HepG2 (cell line): ENCODE data around the gene OR52A1. TPM values are rescaled to one million over a fixed set of nuclear protein-coding genes. Genes with fewer than 3 reads are reported as not detected.

Experiments used
- ATAC-seq: fragments of 200-7000 bp; cut with Tn5 transposase; 3 replicates; pipeline ENCODE4 v1.9.1; 2020; ENCODE audit warnings: mild to moderate bottlenecking, moderate library complexity
- BruUV-seq: library from RNA; stranded (reverse); fragments of 400-500 nt; replicated peaks from 2 replicates; lab custom pipeline; 2021; lab: Mats Ljungman, UMichigan
- CTCF ChIA-PET: fragments of 300-600 bp; formaldehyde crosslinking; extraction: SDS; loops from one replicate; lab custom pipeline; 2021; ENCODE audit warnings: low total read pairs, inconsistent platforms, low intra/inter-chr PET ratio; lab: Yijun Ruan, JAX
- POLR2A ChIA-PET: fragments of 350-600 bp; sonication (Branson Sonifier 250); formaldehyde crosslinking; loops from one replicate; lab custom pipeline; 2020; ENCODE audit warnings: antibody characterized with exemption, inconsistent platforms; lab: Yijun Ruan, JAX
- DNase-seq: peaks from one replicate; pipeline ENCODE4 v3.0.0-alpha.2; 2015; ENCODE audit warnings: low spot score
- FAIRE-seq: peaks from 3 replicates; lab custom pipeline; 2011; peaks lifted over from hg19 to GRCh38; lab: Jason Lieb, UNC
- H2AFZ ChIP-seq: one replicate; pipeline ENCODE4 v1.6.1; 2011; ENCODE audit warnings: low read length, inconsistent platforms
- H3K27ac ChIP-seq: fragments of 300-600 bp; 3 replicates; pipeline ENCODE4 v1.8.0; 2011; ENCODE audit warnings: mixed run types, mild to moderate bottlenecking, mixed read lengths, low read length, inconsistent platforms; ENCODE audit not compliant: insufficient read depth; ENCODE audit errors: extremely low read length
- H3K27me3 ChIP-seq, 2 experiments: fragments of 200-600 bp in 1 of 2; 2 replicates in 1 of 2; 3 replicates in 1 of 2; pipeline versions ENCODE4 v1.6.0 to v1.8.0; 2011; ENCODE audit warnings: low read length in 2 of 2, mild to moderate bottlenecking in 2 of 2, moderate library complexity in 2 of 2, inconsistent platforms in 1 of 2; ENCODE audit not compliant: insufficient read depth in 2 of 2, control insufficient read depth in 1 of 2
- H3K36me3 ChIP-seq, 2 experiments: fragments of 200-600 bp in 1 of 2; replicated peaks in 1 of 2; 2 replicates in 1 of 2; 3 replicates in 1 of 2; pipeline versions ENCODE4 v1.5.1 to v1.8.0; 2011; ENCODE audit warnings: low read length in 2 of 2, inconsistent platforms in 1 of 2; ENCODE audit not compliant: insufficient read depth in 2 of 2, control insufficient read depth in 1 of 2
- H3K4me1 ChIP-seq: 2 replicates; pipeline ENCODE4 v1.5.1; 2012; ENCODE audit warnings: low read length, inconsistent platforms; ENCODE audit not compliant: insufficient read depth
- H3K4me2 ChIP-seq: 2 replicates; pipeline ENCODE4 v1.6.0; 2011; ENCODE audit warnings: low read depth, low read length, inconsistent platforms
- H3K4me3 ChIP-seq, 3 experiments: fragments of 200-600 bp in 1 of 3; sonication (generic), shearing (Covaris generic) in 1 of 3; replicated peaks in 1 of 3; 2 replicates each; pipeline ENCODE4 v1.5.1; 2011 to 2016; ENCODE audit warnings: low read length in 3 of 3, inconsistent platforms in 2 of 3, low read depth in 2 of 3, mild to moderate bottlenecking in 2 of 3, control low read depth in 1 of 3, mixed read lengths in 1 of 3; ENCODE audit not compliant: insufficient read depth in 1 of 3
- H3K79me2 ChIP-seq: one replicate; pipeline ENCODE4 v1.6.1; 2011; ENCODE audit warnings: low read length, inconsistent platforms; ENCODE audit not compliant: insufficient read depth
- H3K9ac ChIP-seq: 2 replicates; pipeline ENCODE4 v1.6.0; 2011; ENCODE audit warnings: mild to moderate bottlenecking, low read depth, low read length, inconsistent platforms; ENCODE audit not compliant: insufficient read depth
- H3K9me3 ChIP-seq: 2 replicates; pipeline ENCODE4 v1.5.1; 2012; ENCODE audit warnings: mild to moderate bottlenecking, low read length
- H4K20me1 ChIP-seq: 2 replicates; pipeline ENCODE4 v1.6.0; 2011; ENCODE audit warnings: inconsistent platforms, mild to moderate bottlenecking, low read length, moderate library complexity; ENCODE audit not compliant: insufficient read depth
- ARNTL ChIP-seq: sonication (generic); formaldehyde crosslinking; IDR thresholded peaks from 2 replicates; pipeline ENCODE4 v1.4.0; 2020; ENCODE audit warnings: mild to moderate bottlenecking, missing genetic modification reagents
- BCL6 ChIP-seq: IDR thresholded peaks from 2 replicates; pipeline ENCODE4 v1.6.1; 2016; ENCODE audit warnings: missing genetic modification reagents, missing compliant biosample characterization
- CEBPB ChIP-seq: IDR thresholded peaks from 2 replicates; pipeline ENCODE4 v1.6.1; 2011; ENCODE audit warnings: low read depth, low read length, improper control_type of control experiment, borderline replicate concordance
- EHMT2 ChIP-seq: fragments of 200-600 bp; sonication (generic); IDR thresholded peaks from 2 replicates; pipeline ENCODE4 v1.7.0; 2017; ENCODE audit warnings: antibody characterized with exemption, low read depth, low read length, borderline replicate concordance
- GTF3A ChIP-seq: sonication (generic); formaldehyde crosslinking; conservative IDR thresholded peaks from 2 replicates; pipeline ENCODE4 v1.4.0; 2020; ENCODE audit warnings: mild to moderate bottlenecking, missing genetic modification reagents
- LCORL ChIP-seq, 2 experiments: fragments of 450-650 bp in 1 of 2; sonication (generic) in 1 of 2; formaldehyde crosslinking in 1 of 2; IDR thresholded peaks; 2 replicates each; pipeline versions ENCODE4 v1.5.0 to v1.6.1; 2017 to 2020; ENCODE audit warnings: antibody characterized with exemption in 1 of 2, missing genetic modification reagents in 1 of 2
- PCBP1 ChIP-seq: fragments of 200-400 bp; formaldehyde crosslinking; IDR thresholded peaks from 2 replicates; pipeline ENCODE4 v1.6.1; 2017; ENCODE audit warnings: mild to moderate bottlenecking, low read depth, low read length, borderline replicate concordance
- RFX1 ChIP-seq: fragments of 450-650 bp; IDR thresholded peaks from 2 replicates; pipeline ENCODE4 v1.6.1; 2017
- SOX13 ChIP-seq, 3 experiments: fragments of 450-650 bp in 1 of 3; sonication (generic) in 1 of 3; formaldehyde crosslinking in 1 of 3; IDR thresholded peaks in 2 of 3; conservative IDR thresholded peaks in 1 of 3; 2 replicates each; pipeline versions ENCODE4 v1.5.0 to v1.6.1; 2016 to 2020; ENCODE audit warnings: antibody characterized with exemption in 1 of 3, mild to moderate bottlenecking in 1 of 3, missing compliant biosample characterization in 1 of 3, missing genetic modification reagents in 1 of 3, moderate library complexity in 1 of 3
- SP4 ChIP-seq: sonication (generic); formaldehyde crosslinking; IDR thresholded peaks from 2 replicates; pipeline ENCODE4 v1.8.1; 2023; ENCODE audit warnings: mild to moderate bottlenecking, missing genetic modification reagents
- USF2 ChIP-seq, 2 experiments: sonication (generic) in 1 of 2; formaldehyde crosslinking in 1 of 2; IDR thresholded peaks; 2 replicates each; pipeline versions ENCODE4 v1.5.1 to v1.6.1; 2011 to 2020; ENCODE audit warnings: borderline replicate concordance in 1 of 2, low read depth in 1 of 2, low read length in 1 of 2, mild to moderate bottlenecking in 1 of 2, missing genetic modification reagents in 1 of 2, moderate library complexity in 1 of 2
- ZFP36L1 ChIP-seq: sonication (generic); formaldehyde crosslinking; IDR thresholded peaks from 2 replicates; pipeline ENCODE4 v1.8.0; 2022; ENCODE audit warnings: mild to moderate bottlenecking, missing genetic modification reagents, moderate library complexity
- ZNF430 ChIP-seq: sonication (generic); formaldehyde crosslinking; IDR thresholded peaks from 2 replicates; pipeline ENCODE4 v1.9.0; 2021; ENCODE audit warnings: mild to moderate bottlenecking, missing genetic modification reagents
- ZNF660 ChIP-seq: sonication (generic); formaldehyde crosslinking; IDR thresholded peaks from 2 replicates; pipeline ENCODE4 v1.5.1; 2020; ENCODE audit warnings: mild to moderate bottlenecking, low read depth, missing genetic modification reagents, borderline replicate concordance
- in situ Hi-C: cut with HindIII; loops from 2 replicates; pipeline ENCODE4 v1.10.0; 2017; ENCODE audit warnings: low pct_unique_long_range_greater_than_20kb; ENCODE audit not compliant: extremely low pct_ligation_motif_present
- intact Hi-C: fragments of 100-400 bp; cut with micrococcal nuclease; formaldehyde crosslinking; loops from one replicate; pipeline ENCODE4 v1.10.0; 2022; ENCODE audit not compliant: unreplicated experiment
- polyA plus RNA-seq, 8 experiments: library from polyadenylated mRNA; depleted of rRNA in 3 of 8; stranded (reverse) in 7 of 8; unstranded in 1 of 8; fragments of >200 nt; fragmentation: Illumina TruSeq in 4 of 8; extraction: Trizol in 4 of 8; gene quantifications; 2 replicates each; pipeline versions ENCODE4 v1.2.1 to v1.2.3, GENCODE V29; 2011 to 2016; ENCODE audit warnings: low read depth in 4 of 8, missing spikeins in 1 of 8, mixed read lengths in 1 of 8; ENCODE audit not compliant: insufficient read depth in 1 of 8
- total RNA-seq, 5 experiments: library from RNA; depleted of rRNA; stranded (reverse); fragments of >200 nt; fragmentation: Illumina TruSeq; extraction: Trizol; gene quantifications; 2 replicates each; pipeline ENCODE4 v1.2.3, GENCODE V29; 2016; ENCODE audit warnings: low read depth in 1 of 5
- TF ChIP-seq, protein P1 (sequence below), 2 experiments: fragments of 450-650 bp in 1 of 2; sonication (generic) in 1 of 2; formaldehyde crosslinking; IDR thresholded peaks; 2 replicates each; pipeline versions ENCODE4 v1.5.0 to v1.8.0; 2020 to 2022; ENCODE audit warnings: mild to moderate bottlenecking in 1 of 2, missing genetic modification reagents in 1 of 2
- TF ChIP-seq, protein P2 (sequence below): sonication (generic); formaldehyde crosslinking; IDR thresholded peaks from 2 replicates; pipeline ENCODE4 v1.5.0; 2020; ENCODE audit warnings: mild to moderate bottlenecking, missing genetic modification reagents

OR52A1 gene
- total and polyA plus RNA-seq, 2 of the 13 experiments (the other 11 are each of a cell fraction or from before 2014, with no cell fraction given), result not detected

GRCh38 chr11:5137014-5137413 is 17.5 kb downstream of the OR52A1 start (continued):
- no peak for TF ChIP-seq ZNF660 (CRISPR knock-in tag)
- no peak for TF ChIP-seq BCL6 (CRISPR knock-in tag)
- TF ChIP-seq ZNF430 (CRISPR knock-in tag), result no peak
- no peak for TF ChIP-seq USF2 (IDR thresholded peaks at IDR 0.05; ENCODE audit: low read depth, low read length)
- no peak for TF ChIP-seq USF2 (CRISPR knock-in tag; IDR thresholded peaks at IDR 0.05; ENCODE audit: borderline replicate concordance)
- TF ChIP-seq RFX1, result no peak

- no TSS peak for BruUV-seq
- H3K4me2 ChIP-seq, result no peak overlapping the region
- TF ChIP-seq EHMT2 (no peak), ZFP36L1 (CRISPR knock-in tag) (no peak), ARNTL (no peak), CEBPB (no peak), GTF3A (no peak), USF2 (IDR thresholded peaks at IDR 0.05; ENCODE audit: low read depth, low read length) (no peak), USF2 (CRISPR knock-in tag; IDR thresholded peaks at IDR 0.05; ENCODE audit: borderline replicate concordance) (no peak), ZNF430 (CRISPR knock-in tag) (no peak), SP4 (CRISPR knock-in tag) (no peak), PCBP1 (no peak), LCORL (IDR thresholded peaks at IDR 0.05) (no peak), LCORL (CRISPR knock-in tag; IDR thresholded peaks at IDR 0.05) (no peak), SOX13 (IDR thresholded peaks at IDR 0.05) (no peak), SOX13 (CRISPR knock-in tag; conservative IDR thresholded peaks at IDR 0.05 in 1 of 2, IDR thresholded peaks at IDR 0.05 in 1 of 2) (no peak)
- TF ChIP-seq, protein P1, sequence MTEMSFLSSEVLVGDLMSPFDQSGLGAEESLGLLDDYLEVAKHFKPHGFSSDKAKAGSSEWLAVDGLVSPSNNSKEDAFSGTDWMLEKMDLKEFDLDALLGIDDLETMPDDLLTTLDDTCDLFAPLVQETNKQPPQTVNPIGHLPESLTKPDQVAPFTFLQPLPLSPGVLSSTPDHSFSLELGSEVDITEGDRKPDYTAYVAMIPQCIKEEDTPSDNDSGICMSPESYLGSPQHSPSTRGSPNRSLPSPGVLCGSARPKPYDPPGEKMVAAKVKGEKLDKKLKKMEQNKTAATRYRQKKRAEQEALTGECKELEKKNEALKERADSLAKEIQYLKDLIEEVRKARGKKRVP (CRISPR knock-in tag; IDR thresholded peaks at IDR 0.05), result no peak
- TF ChIP-seq, protein P2, sequence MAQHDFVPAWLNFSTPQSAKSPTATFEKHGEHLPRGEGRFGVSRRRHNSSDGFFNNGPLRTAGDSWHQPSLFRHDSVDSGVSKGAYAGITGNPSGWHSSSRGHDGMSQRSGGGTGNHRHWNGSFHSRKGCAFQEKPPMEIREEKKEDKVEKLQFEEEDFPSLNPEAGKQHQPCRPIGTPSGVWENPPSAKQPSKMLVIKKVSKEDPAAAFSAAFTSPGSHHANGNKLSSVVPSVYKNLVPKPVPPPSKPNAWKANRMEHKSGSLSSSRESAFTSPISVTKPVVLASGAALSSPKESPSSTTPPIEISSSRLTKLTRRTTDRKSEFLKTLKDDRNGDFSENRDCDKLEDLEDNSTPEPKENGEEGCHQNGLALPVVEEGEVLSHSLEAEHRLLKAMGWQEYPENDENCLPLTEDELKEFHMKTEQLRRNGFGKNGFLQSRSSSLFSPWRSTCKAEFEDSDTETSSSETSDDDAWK, result no peak
Observed at GRCh38 chr11:5136261-5136660, 18.3 kb downstream of the OR52A1 start.

More at GRCh38 chr11:5136261-5136660, 18.3 kb downstream of the OR52A1 start:
- no peaks in the 10 kb centered on the region for H3K9me3 ChIP-seq
- ChIA-PET POLR2A (no interaction called here), CTCF (no interaction called here)
- intact Hi-C loops (no loop called here), in situ Hi-C loops (no loop called here)
- DNase-seq (no peak), FAIRE-seq (no peak), ATAC-seq (no peak)
- no peak overlapping the region for H3K9ac ChIP-seq
- peaks cover 0 to 3% of the 10 kb centered on the region in 2 experiments; a peak in 1 of 5 replicates for H3K27me3 ChIP-seq
- no peak overlapping the region for H3K27ac ChIP-seq
- no peaks in the 10 kb centered on the region for H3K36me3 ChIP-seq
- no peak overlapping the region for H2AFZ ChIP-seq
- no peaks in the 10 kb centered on the region for H3K79me2 ChIP-seq
- H3K4me3 ChIP-seq, result no peak overlapping the region
- H3K4me1 ChIP-seq, result no peaks in the 10 kb centered on the region
- no peaks in the 10 kb centered on the region for H4K20me1 ChIP-seq
